Hypothalamus (tissue), 51 donors: ENCODE data around the gene SMARCC1.

ENCODE experiments used
- DNase-seq, 51 donors: peaks; one replicate each; lab custom pipeline; 2025; lab: John Stamatoyannopoulos, UW

Gene SMARCC1

GRCh38 chr3:47566667-47567066 lies 215.0 kb downstream of the SMARCC1 start:
- no peak for DNase-seq

- DNase-seq, result no peak
Observed at GRCh38 chr3:47565734-47566550, 215.8 kb downstream of the SMARCC1 start.

- no peak for DNase-seq
Observed at GRCh38 chr3:47556351-47556750, 225.3 kb downstream of the SMARCC1 start.

GRCh38 chr3:47554335-47554734 lies 227.4 kb downstream of the SMARCC1 start:
- DNase-seq, result no peak

GRCh38 chr3:47553407-47553806 lies 228.3 kb downstream of the SMARCC1 start:
- DNase-seq, result peak in 2 of 51 donors; percentile 4 to 12

DNA sequence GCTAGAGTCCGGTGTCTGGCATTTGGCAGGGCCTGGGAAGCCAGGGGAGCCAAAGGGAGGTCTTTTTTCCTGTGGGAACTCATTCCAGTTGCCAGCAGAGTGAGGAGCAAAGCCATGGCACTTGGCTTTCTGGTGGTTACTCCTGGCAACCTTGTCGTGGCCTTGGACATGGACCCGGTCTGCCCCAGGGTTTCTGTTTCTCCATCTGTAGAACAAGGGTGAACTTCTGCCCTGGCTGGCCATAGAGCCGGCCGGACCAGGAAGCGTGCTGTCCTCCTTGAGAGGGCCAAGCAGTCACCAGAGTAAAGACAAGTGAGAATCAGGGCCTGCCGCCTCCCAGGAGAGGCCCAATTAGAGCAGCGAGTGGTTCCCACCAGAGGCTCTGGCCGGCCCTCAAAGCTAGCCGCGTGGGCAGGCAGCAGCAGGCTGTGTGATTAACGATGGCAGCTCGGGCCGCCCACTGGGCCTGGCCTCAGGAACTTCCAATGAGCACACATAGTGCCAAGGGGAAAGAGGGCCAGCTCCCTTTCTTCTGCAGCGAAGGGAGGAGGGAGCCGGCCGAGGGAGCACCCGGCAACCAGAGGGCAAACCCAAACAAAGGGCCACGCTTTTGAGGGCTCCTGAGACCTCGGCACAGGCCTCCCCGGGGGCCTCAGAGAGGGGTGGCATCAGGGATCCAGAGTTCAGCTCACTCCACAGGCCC lies 239.1 kb downstream of the SMARCC1 start:
- peak in 44 of 51 donors; percentile 16 to 93 (median 64) for DNase-seq

DNA sequence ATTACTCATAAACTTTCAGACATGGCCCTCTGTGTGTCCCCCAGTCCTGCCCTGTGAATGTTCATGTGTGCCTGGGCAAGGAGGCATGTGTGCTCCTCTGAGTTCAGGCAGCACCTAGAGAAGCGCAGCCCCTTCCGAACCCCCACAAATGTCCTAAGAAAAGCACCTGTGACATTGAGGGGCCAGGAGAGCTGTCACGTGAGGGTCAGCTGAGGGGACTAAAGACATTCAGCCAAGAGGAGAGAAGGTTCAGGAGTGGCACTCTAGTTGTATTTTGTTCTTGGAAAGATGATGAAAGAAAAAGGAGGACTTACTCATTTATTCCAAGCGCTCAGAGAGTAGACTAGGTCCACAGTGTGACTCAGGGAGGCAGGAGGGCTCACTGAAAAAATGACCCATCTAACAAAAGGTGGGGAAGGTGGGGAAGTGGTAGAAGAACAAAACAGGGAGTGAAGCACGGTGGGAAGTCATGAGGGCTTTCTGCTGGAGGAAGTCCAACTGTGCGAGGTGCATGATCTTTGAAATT lies 240.0 kb downstream of the SMARCC1 start:
- no peak for DNase-seq

DNA sequence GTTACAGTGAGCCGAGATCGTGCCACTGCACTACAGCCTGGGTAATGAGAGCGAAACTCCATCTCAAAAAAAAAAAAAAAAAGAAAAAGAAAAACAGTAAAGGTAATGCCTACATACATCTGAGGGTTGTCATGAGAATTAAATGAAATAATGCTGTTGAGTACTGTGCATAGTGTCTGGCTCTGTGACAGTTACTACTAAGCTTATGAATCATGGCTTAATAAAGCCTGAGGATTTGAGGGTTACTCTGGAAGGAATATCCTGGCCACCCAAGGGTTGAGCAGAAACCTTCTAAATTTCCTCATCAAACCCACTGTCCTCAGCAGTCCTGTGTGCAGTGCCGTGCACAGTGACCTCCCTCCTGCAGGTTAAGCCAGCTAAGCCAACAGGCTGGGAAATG lies 241.4 kb downstream of the SMARCC1 start:
- DNase-seq, result no peak

DNA sequence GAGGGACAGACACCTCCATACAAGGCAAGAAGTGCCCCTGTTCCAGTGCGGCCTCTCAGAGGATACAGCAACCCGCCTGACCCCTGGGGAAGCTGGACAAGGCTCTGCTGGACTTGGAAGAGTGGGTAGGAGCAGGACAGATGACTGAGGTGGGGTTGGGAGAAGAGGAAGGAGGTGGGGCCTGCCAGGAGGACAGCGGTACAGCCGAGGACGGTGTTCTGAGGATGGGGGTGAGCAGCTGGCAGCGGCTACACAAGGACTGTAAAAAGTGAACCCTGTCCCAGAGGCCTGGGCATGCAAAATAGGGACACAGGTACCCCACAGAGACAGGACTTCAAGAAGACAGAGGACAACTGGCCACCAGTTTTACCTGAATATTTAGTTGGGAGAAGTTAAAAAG lies 244.7 kb downstream of the SMARCC1 start:
- DNase-seq, result peak in 1 of 51 donors; percentile 35

GRCh38 chr3:47536221-47536891 lies 245.3 kb downstream of the SMARCC1 start:
- peak in 46 of 51 donors; percentile 8 to 88 (median 58) for DNase-seq
